Activated naive CD4-positive, alpha-beta T cell treated with anti-CD3 and anti-CD28 coated beads, Interleukin-2, amount 10 ng/mL, durations not matched to agents 7 days and 5 days (primary cell): ENCODE results near the gene CYTH4.
A peak's percentile ranks its signal among the peaks of the same experiment; 100 is the strongest.
"Not testable (repeated sequence)": the region's sequence is repeated elsewhere in the genome, so short reads cannot be mapped to it uniquely, and the experiment has no call there.

Experiments used
- CTCF ChIA-PET: fragments of 350-600 bp; sonication (Branson Sonifier 250); formaldehyde crosslinking; loops from one replicate; lab custom pipeline; 2021; ENCODE audit warnings: antibody characterized with exemption; lab: Charles Lee
- DNase-seq: peaks from one replicate; pipeline ENCODE4 v3.0.0-alpha.2; 2020
- H3K27ac Mint-ChIP-seq: one replicate; pipeline ENCODE4 v1.8.0; 2021; ENCODE audit warnings: mild to moderate bottlenecking, moderate library complexity, mixed read lengths
- H3K27me3 Mint-ChIP-seq: one replicate; pipeline ENCODE4 v1.8.0; 2021; ENCODE audit warnings: mild to moderate bottlenecking, mixed read lengths
- H3K36me3 Mint-ChIP-seq: one replicate; pipeline ENCODE4 v1.8.0; 2021; ENCODE audit warnings: mixed read lengths
- H3K4me1 Mint-ChIP-seq: one replicate; pipeline ENCODE4 v1.8.0; 2021; ENCODE audit warnings: mixed read lengths
- H3K4me3 Mint-ChIP-seq: one replicate; pipeline ENCODE4 v1.8.0; 2021; ENCODE audit warnings: mild to moderate bottlenecking, moderate library complexity, mixed read lengths
- H3K9me3 Mint-ChIP-seq: one replicate; pipeline ENCODE4 v1.8.0; 2021; ENCODE audit warnings: mixed read lengths

The CYTH4 gene

GRCh38 chr22:37242395-37242918 lies 39.9 kb upstream of the CYTH4 start:
- Mint-ChIP-seq H3K27me3 (peaks cover 5% of the 10 kb centered on the region), H3K4me3 (peak overlapping the region; percentile 100), H3K4me1 (peaks cover 66% of the 10 kb centered on the region), H3K27ac (peak overlapping the region; percentile 94), H3K9me3 (no peaks in the 10 kb centered on the region), H3K36me3 (peaks cover 58% of the 10 kb centered on the region)
- peak; percentile 96 for DNase-seq
- CTCF ChIA-PET: interaction anchor here (0.7 to 9.8 kb wide), 13 partner anchors 10 to 216 kb away, joined by 3 to 134 read pairs (median 3); partner anchors contain the start of gene CYTH4

- Mint-ChIP-seq H3K4me3 (peak overlapping the region; percentile 100), H3K9me3 (no peaks in the 10 kb centered on the region), H3K36me3 (peaks cover 49% of the 10 kb centered on the region), H3K4me1 (peaks cover 56% of the 10 kb centered on the region), H3K27me3 (peaks cover 8% of the 10 kb centered on the region), H3K27ac (peak overlapping the region; percentile 94)
- peak; percentile 49 for DNase-seq
- CTCF ChIA-PET: interaction anchor here (1.2 to 9.8 kb wide), 9 partner anchors 17 to 215 kb away, joined by 3 to 134 read pairs (median 6); partner anchors contain the start of gene CYTH4
Measured at GRCh38 chr22:37243402-37244113, 38.8 kb upstream of the CYTH4 start.

- Mint-ChIP-seq H3K4me1 (peaks cover 48% of the 10 kb centered on the region), H3K4me3 (peak within 1 kb of the TSS; percentile 100), H3K9me3 (no peaks in the 10 kb centered on the region), H3K27ac (peak within 1 kb of the TSS; percentile 94), H3K27me3 (peaks cover 9% of the 10 kb centered on the region), H3K36me3 (peaks cover 41% of the 10 kb centered on the region)
- DNase-seq: peak; percentile 96
- CTCF ChIA-PET: interaction anchor here (1.2 to 9.8 kb wide), 6 partner anchors 16 to 65 kb away, joined by 3 to 134 read pairs (median 6); no protein-coding TSS in a partner anchor
Measured at GRCh38 chr22:37244114-37244921, 38.0 kb upstream of the CYTH4 start, which contains the start of gene RAC2. RAC2 (minus strand) TSS chr22:37244269; CDS start chr22:37244148, 121 bp downstream.

GRCh38 chr22:37244922-37245722 lies 37.2 kb upstream of the CYTH4 start:
- Mint-ChIP-seq H3K36me3 (peaks cover 34% of the 10 kb centered on the region), H3K4me1 (peaks cover 40% of the 10 kb centered on the region), H3K27ac (peak overlapping the region; percentile 94), H3K9me3 (no peaks in the 10 kb centered on the region), H3K27me3 (peaks cover 9% of the 10 kb centered on the region), H3K4me3 (peak overlapping the region; percentile 100)
- CTCF ChIA-PET: interaction anchor here (1.4 to 9.8 kb wide), 3 partner anchors 15 to 45 kb away, joined by 3 to 134 read pairs (median 7); no protein-coding TSS in a partner anchor
- no peak for DNase-seq

- H3K4me1 Mint-ChIP-seq: peaks cover 34% of the 10 kb centered on the region
- DNase-seq: no peak
- peak overlapping the region; percentile 94 for H3K27ac Mint-ChIP-seq
- H3K4me3 Mint-ChIP-seq: no peak overlapping the region
- peaks cover 9% of the 10 kb centered on the region for H3K27me3 Mint-ChIP-seq
- CTCF ChIA-PET: interaction anchor here (1.9 to 9.8 kb wide), 2 partner anchors 15 to 46 kb away, joined by 7 to 134 read pairs; no protein-coding TSS in a partner anchor
- peaks cover 28% of the 10 kb centered on the region for H3K36me3 Mint-ChIP-seq
- H3K9me3 Mint-ChIP-seq: no peaks in the 10 kb centered on the region
Measured at GRCh38 chr22:37245740-37246139, 36.6 kb upstream of the CYTH4 start.

GRCh38 chr22:37248251-37248650 lies 34.1 kb upstream of the CYTH4 start:
- Mint-ChIP-seq H3K4me1 (peaks cover 22% of the 10 kb centered on the region), H3K4me3 (no peak overlapping the region), H3K9me3 (no peaks in the 10 kb centered on the region), H3K27me3 (peaks cover 21% of the 10 kb centered on the region), H3K27ac (no peak overlapping the region), H3K36me3 (peaks cover 7% of the 10 kb centered on the region)
- DNase-seq: no peak
- CTCF ChIA-PET: interaction anchor here (1.0 to 2.3 kb wide), 2 partner anchors 10 to 12 kb away, joined by 3 to 18 read pairs; no protein-coding TSS in a partner anchor

GRCh38 chr22:37249986-37250385 lies 32.3 kb upstream of the CYTH4 start:
- Mint-ChIP-seq H3K27ac (no peak overlapping the region), H3K27me3 (peaks cover 17% of the 10 kb centered on the region), H3K9me3 (no peaks in the 10 kb centered on the region), H3K4me3 (no peak overlapping the region), H3K36me3 (no peaks in the 10 kb centered on the region), H3K4me1 (peaks cover 12% of the 10 kb centered on the region)
- no peak for DNase-seq
- CTCF ChIA-PET: interaction anchor here (0.9 kb wide), 1 partner anchor 10 kb away, joined by 3 read pairs; no protein-coding TSS in a partner anchor

- H3K36me3 Mint-ChIP-seq, H3K4me1 Mint-ChIP-seq, DNase-seq: not testable (repeated sequence)
Measured at GRCh38 chr22:37251836-37252235, 30.5 kb upstream of the CYTH4 start.

GRCh38 chr22:37253126-37253660 lies 29.1 kb upstream of the CYTH4 start:
- no peaks in the 10 kb centered on the region for H3K36me3 Mint-ChIP-seq
- H3K9me3 Mint-ChIP-seq: no peaks in the 10 kb centered on the region
- no peak overlapping the region for H3K27ac Mint-ChIP-seq
- no peak overlapping the region for H3K4me3 Mint-ChIP-seq
- H3K4me1 Mint-ChIP-seq: peaks cover 8% of the 10 kb centered on the region
- H3K27me3 Mint-ChIP-seq: peaks cover 39% of the 10 kb centered on the region
- DNase-seq: no peak
- CTCF ChIA-PET: no interaction called here

More at GRCh38 chr22:37251836-37252235, 30.5 kb upstream of the CYTH4 start:
- H3K9me3 Mint-ChIP-seq, H3K4me3 Mint-ChIP-seq, H3K27ac Mint-ChIP-seq: not testable (repeated sequence)
- peaks cover 34% of the 10 kb centered on the region for H3K27me3 Mint-ChIP-seq
- CTCF ChIA-PET: interaction anchor here (0.9 to 2.0 kb wide), 3 partner anchors 9 to 53 kb away, joined by 3 to 8 read pairs (median 3); no protein-coding TSS in a partner anchor

- Mint-ChIP-seq H3K27ac (no peak overlapping the region), H3K9me3 (no peaks in the 10 kb centered on the region), H3K27me3 (peaks cover 36% of the 10 kb centered on the region), H3K36me3 (no peaks in the 10 kb centered on the region), H3K4me3 (no peak overlapping the region), H3K4me1 (peaks cover 13% of the 10 kb centered on the region)
- CTCF ChIA-PET: no interaction called here
- no peak for DNase-seq
Measured at GRCh38 chr22:37254209-37254866, 28.0 kb upstream of the CYTH4 start.

- H3K4me3 Mint-ChIP-seq: no peak overlapping the region
- H3K27me3 Mint-ChIP-seq: peaks cover 40% of the 10 kb centered on the region
- H3K9me3 Mint-ChIP-seq: no peaks in the 10 kb centered on the region
- no peak for DNase-seq
- no peaks in the 10 kb centered on the region for H3K36me3 Mint-ChIP-seq
- peaks cover 18% of the 10 kb centered on the region for H3K4me1 Mint-ChIP-seq
- H3K27ac Mint-ChIP-seq: no peak overlapping the region
- CTCF ChIA-PET: no interaction called here
Measured at GRCh38 chr22:37254867-37255233, 27.5 kb upstream of the CYTH4 start.

GRCh38 chr22:37255558-37256006 lies 26.7 kb upstream of the CYTH4 start:
- Mint-ChIP-seq H3K27me3 (peaks cover 45% of the 10 kb centered on the region), H3K9me3 (no peaks in the 10 kb centered on the region), H3K4me1 (peaks cover 23% of the 10 kb centered on the region), H3K27ac (no peak overlapping the region), H3K4me3 (no peak overlapping the region), H3K36me3 (no peaks in the 10 kb centered on the region)
- DNase-seq: no peak
- CTCF ChIA-PET: interaction anchor here (1.0 kb wide), 1 partner anchor 17 kb away, joined by 3 read pairs; no protein-coding TSS in a partner anchor
